ENCODE data around the gene LSM7.
A peak's percentile ranks its signal among the peaks of the same experiment; 100 is the strongest.

The LSM7 gene

DNA sequence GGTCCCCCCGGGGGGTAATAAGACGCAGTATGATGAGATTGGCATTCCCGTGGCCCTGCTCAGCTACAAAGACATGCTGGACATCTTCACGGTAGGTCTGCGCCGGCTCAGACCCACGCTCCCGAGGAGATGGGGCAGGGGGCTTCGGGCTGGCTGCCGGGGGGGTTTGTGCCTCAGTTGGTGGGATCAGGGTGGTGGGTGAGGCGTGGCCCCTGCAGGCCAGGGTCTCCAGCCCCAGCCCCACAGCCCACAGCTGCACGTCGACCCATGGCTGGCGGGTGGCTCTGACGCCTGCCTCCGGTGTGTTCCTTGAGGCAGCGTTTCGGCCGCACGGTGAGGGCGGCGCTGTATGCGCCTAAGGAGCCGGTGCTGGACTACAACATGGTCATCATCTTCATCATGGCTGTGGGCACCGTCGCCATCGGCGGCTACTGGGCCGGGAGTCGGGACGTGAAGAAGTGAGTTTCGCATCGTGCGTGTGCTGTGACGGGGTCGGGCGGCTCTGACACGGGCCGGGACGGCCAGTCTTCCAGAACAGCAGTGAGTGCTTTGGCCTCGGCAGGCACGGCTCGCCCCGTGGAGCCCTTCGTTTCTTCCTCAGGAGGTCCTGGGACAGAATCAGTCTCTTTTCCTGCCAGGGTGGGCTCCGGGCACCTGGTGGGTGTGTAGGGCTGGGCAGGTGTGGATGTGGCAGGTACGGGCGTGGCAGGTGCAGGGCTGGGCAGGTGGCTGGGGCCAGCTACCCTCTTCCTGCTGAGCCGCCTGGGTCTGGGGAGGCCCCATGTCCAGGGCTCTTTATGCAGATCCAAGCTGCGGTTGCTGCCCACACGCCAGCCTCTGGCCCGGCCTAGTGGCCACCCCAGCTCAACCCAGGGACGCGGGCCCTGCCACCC is 10.6 kb upstream of the LSM7 start:
- FAIRE-seq, result no peak

GRCh38 chr19:2338055-2338615 is 9.7 kb upstream of the LSM7 start:
- DNase-seq (ENCODE audit: insufficient read length, low spot score), result no peak
- no peak for FAIRE-seq

More for the DNA sequence above, 10.6 kb upstream of the LSM7 start:
- DNase-seq (ENCODE audit: insufficient read length, low spot score), result no peak

GRCh38 chr19:2337329-2337707 is 8.9 kb upstream of the LSM7 start:
- FAIRE-seq, result no peak
- no peak for DNase-seq (ENCODE audit: insufficient read length, low spot score)

DNA sequence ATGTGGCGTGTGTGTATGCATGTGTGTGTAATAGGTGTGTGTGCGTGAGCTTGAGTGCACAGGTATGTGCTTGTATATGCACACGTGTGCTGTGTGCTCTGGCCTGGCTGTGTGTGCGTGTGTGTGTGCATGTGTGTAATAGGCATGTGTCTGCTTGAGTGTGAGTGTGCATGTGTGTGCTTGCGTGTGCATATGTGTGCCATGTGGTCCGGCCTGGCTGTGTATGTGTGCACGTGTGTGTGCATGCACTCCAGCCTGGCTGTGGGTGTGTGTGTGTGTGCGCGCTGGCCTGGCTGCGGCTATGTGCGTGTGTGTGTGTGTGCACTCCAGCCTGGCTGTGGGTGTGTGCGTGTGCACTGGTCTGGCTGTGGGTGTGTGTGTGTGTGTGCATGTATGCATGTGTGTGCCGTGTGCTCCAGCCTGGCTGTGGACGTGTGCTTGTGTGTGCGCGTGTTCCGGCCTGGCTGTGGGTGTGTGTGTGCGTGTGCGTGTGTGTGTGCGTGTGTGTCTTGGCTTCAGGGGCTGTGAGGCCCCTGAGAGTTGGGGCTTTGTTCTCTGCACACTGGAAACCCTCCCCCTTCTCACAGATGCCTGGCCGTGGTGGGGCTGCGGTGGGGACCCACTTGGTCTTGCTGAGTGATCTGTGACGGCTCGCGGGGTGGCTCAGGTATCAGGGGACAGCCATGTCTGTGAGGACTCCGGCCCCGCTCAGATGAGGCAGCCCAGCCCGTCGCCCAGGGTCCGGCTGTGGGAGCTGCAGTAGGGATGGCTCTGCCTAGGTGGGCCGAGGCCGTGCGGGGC is 8.3 kb upstream of the LSM7 start:
- DNase-seq (ENCODE audit: insufficient read length, low spot score) (no peak), FAIRE-seq (no peak)

GRCh38 chr19:2335848-2336247 is 7.5 kb upstream of the LSM7 start:
- peak; percentile 13 for FAIRE-seq
- no peak for DNase-seq (ENCODE audit: insufficient read length, low spot score)

GRCh38 chr19:2334986-2335846 is 6.8 kb upstream of the LSM7 start:
- FAIRE-seq (no peak), DNase-seq (ENCODE audit: insufficient read length, low spot score) (no peak)

- FAIRE-seq (no peak), DNase-seq (ENCODE audit: insufficient read length, low spot score) (no peak)
Measured at GRCh38 chr19:2334426-2334825, 6.0 kb upstream of the LSM7 start.

DNA sequence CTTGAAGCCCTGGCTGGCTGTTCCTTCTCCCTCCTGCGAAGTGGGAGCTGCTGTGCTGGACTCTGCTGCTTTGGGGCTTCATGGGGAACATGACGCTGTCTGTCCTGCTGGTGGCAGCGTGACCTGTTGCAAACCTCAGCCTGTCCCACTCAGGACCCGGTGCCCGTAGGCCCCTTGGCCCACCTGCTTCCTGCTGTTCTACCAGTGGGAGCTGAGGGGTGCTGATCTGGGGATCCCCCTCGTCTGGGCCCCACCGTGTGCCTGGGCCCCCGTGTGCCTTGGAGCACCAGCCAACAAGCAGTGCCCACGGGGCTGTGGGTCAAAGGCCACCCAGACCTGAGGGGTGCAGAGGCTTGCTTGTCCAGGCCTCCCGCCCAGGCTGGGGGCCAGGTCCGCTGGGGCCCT is 5.4 kb upstream of the LSM7 start:
- DNase-seq (ENCODE audit: insufficient read length, low spot score) (no peak), FAIRE-seq (no peak)

DNA sequence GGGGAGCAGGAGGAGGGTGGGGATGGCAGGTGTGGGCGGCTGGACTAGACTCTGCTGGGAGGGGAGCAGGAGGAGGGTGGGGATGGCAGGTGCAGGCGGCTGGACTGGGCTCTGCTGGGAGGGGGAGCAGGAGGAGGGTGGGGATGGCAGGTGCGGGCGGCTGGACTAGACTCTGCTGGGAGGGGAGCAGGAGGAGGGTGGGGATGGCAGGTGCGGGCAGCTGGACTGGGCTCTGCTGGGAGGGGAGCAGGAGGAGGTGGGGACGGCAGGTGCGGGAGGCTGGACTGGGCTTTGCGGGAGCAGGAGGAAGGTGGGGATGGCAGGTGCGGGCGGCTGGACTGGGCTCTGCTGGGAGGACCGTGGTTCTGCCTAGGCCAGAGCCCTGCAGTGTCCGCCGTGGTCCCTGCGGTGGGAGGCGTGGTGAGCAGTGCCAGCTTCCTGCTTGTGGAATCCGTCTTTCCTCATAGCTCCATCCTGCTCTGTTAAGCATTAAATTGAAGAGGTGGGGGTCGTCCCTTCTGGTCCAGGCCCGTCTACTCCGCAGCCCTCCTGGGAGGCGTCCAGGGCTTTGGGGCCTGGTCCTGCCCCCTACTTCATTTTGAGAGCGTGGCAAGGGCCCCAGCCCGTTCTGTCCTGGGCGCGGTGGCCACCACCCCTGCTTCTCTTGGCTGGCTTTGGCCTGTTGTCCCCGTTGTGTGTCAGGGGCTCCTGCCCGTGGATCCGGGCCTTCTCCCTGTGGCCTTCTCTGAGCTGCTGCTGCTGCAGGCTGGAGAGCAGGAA is 4.8 kb upstream of the LSM7 start:
- DNase-seq (ENCODE audit: insufficient read length, low spot score), result no peak
- no peak for FAIRE-seq

- no peak for FAIRE-seq
Measured at GRCh38 chr19:2332341-2333026, 4.1 kb upstream of the LSM7 start.

DNA sequence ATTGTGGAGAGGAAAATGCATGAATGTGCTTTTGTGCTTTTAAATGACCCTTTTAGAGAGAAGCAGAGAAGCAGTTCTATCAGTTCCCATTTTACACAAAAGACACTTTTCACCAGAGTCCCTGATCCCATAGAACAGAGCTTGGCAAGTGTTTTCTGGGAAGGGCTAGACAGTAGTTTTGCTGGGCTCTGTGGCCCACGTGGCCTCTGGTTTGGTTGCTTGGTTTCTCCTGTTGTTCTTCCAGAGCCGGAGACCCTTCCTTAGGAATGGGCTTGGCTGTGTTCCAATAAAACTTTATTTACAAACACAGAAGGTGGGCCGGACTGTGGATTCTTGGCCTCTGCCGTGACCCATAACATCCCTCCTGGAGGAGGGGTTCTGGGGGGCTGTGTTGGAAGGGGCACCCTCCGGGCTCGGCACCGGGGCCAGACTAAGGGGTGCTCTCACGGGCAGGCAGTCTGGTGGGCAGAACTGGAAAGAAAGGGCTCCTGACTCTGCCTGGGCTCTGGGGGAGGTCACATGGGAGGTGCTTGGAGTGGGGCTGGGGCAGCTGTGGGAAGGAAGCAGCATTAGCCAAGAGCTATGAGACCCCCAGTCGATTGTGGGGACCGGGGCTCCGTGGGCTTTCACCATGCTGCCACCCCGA is 3.3 kb upstream of the LSM7 start:
- no peak for FAIRE-seq
- DNase-seq (ENCODE audit: insufficient read length, low spot score), result no peak

More at GRCh38 chr19:2332341-2333026, 4.1 kb upstream of the LSM7 start:
- no peak for DNase-seq (ENCODE audit: insufficient read length, low spot score)

DNA sequence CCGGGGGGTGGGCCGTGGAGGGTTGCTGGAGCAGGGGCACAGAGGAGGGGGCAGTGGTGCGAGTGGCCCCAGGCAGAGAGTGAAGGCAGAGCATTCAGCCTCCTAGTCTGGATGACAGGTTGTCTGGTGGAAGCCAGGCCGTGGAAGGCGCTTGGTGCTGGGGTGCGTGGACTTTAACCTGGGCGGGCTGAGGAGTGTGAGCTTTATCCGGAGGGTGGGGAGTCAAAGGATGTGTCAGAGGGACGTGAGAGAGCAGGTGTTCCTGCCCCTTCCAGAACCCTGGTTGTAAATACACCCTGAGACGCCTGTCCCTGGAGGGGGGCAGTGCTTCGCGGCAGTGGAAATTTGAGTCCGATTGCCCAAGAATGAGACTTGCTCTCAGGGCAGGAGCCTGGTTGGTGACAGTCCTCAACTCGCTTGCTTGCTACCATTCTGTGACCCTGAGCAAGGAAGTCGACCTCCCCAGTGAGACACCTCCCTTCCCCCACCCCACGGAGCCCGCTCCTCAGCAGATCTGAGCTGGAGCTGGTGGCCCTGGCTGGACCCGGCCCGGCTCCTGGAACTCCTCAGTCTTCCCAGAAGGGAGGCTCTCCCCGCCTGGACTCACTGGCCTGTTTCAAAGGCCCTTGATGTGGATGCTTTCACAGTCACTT is 2.4 kb upstream of the LSM7 start:
- DNase-seq (ENCODE audit: insufficient read length, low spot score), result no peak

GRCh38 chr19:2330255-2330631 is 1.9 kb upstream of the LSM7 start:
- FAIRE-seq (no peak), DNase-seq (ENCODE audit: insufficient read length, low spot score) (no peak)

More for the DNA sequence above, 2.4 kb upstream of the LSM7 start:
- no peak for FAIRE-seq

DNA sequence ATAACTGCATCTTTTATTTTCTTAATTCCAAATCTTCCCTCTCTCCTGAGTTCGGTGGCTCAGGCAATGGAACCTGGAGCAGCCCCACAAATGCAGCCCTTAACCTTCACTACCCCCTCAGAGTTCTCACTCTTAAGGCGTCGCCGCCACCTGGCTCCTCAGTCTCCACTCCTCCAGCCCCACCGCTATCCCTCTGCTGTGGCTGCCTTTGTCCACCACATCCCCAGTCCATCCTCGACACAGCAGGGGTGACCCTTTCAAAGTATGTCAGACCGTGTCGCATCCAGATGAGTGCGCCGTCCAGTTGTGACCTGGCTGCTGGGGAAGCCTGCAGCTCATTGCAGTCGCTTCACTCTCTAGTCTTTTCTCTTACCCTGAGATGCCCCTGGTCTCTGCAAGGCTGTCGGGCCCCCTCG is 1.1 kb upstream of the LSM7 start:
- DNase-seq (ENCODE audit: insufficient read length, low spot score), result no peak
- no peak for FAIRE-seq

GRCh38 chr19:2329149-2329478 is 728 bp upstream of the LSM7 start:
- FAIRE-seq (no peak), DNase-seq (ENCODE audit: insufficient read length, low spot score) (no peak)

DNA sequence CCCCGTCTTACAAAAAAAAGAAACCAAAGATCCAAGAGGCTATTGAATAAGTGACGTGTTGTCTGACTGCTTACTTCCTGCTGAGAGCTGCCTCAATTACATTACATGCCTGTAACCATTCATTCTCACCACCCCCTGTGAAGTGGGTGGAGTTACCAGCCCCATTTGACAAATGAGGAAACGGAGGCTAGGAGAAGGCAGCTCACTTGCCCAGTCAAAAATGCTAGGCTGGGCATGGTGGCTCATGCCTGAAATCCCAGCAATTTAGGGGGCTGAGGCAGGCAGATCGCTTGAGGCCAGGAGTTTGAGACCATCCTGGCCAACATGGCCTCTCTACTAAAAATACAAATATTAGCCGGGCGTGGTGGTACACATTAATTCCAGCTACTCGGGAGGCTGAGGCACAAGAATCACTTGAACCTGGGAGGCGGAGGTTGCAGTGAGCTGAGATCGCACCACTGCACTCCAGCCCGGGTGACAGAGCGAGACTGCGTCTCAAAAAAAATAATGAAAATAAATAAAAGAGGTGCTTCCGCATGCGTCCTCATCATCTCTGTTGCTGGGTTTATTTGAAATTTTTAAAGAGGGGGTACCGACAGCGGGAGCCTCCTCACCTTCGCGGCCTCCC is 499 bp downstream of the LSM7 start:
- peak; percentile 31 for FAIRE-seq
- no peak for DNase-seq (ENCODE audit: insufficient read length, low spot score)

DNA sequence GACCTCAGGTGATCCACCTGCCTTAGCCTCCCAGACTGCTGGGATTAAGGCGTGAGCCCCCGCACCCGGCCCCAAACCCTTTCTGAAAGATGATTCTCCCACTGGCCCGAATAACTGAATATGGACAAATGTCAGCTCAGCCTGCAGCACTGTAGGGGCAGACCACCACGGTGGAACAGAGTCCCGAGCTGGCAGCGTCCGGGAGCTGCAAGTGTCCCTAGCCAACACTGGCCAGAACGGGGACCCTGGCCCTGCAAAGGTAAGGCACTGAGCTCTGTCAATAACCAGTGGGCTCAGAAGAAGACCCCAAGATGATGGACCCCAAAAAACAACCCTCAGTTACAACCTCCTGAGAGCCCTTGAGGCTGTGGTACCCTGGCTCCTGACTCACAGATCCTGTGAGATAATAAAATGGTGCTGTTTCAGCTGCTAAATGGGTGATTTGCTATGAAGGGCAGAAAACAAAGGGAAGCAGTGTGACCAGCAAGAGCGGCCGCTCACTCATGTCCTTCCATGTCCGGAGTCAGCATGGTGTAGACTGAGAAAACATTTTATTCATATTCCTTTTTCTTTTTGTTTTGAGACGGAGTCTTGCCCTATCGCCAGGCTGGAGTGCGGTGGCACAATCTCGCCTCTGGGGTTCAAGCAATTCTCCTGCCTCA is 1.6 kb downstream of the LSM7 start:
- DNase-seq (ENCODE audit: insufficient read length, low spot score), result no peak
- FAIRE-seq, result no peak
